ENCODE data around the gene TMEM232.

- TF ChIP-seq EP300 (IDR thresholded peaks at IDR 0.05) = no peak
- TF ChIP-seq POLR2A (IDR thresholded peaks at IDR 0.05) = no peak
- peak in 2 of 4 experiments; percentile 30 to 52 for TF ChIP-seq CTCF (IDR thresholded peaks at IDR 0.05)
Observed at GRCh38 chr5:110590187-110590586, 136.3 kb downstream of the TMEM232 start.

All from sigmoid colon (tissue), 4 donors.